ENCODE results near the gene DNAJC5.

- TF ChIP-seq CTCF (IDR thresholded peaks at IDR 0.05) = no peak
- TF ChIP-seq POLR2AphosphoS5 (IDR thresholded peaks at IDR 0.05; ENCODE audit: low read depth, low read length) = no peak
- TF ChIP-seq SIN3A (IDR thresholded peaks at IDR 0.05; ENCODE audit: borderline replicate concordance, insufficient read depth, low read depth, low read length) = no peak
Observed at GRCh38 chr20:63873477-63873971, 21.4 kb upstream of the DNAJC5 start.

All from Panc1 (cell line).